ENCODE results near the gene SAMD4B.

GRCh38 chr19:39314016-39314728 lies 28.0 kb upstream of the SAMD4B start:
- TF ChIP-seq POLR2AphosphoS5 (IDR thresholded peaks at IDR 0.05; ENCODE audit: borderline replicate concordance, low read depth, low read length) (no peak), EZH2 (IDR thresholded peaks at IDR 0.05) (no peak)
